Duodenal mucosa (tissue), 2 donors: ENCODE measurements around the gene DDX31.

Experiments
- H3K27ac ChIP-seq: one replicate; pipeline ENCODE4 v1.7.0; 2013; ENCODE audit warnings: low read depth, low read length
- H3K27me3 ChIP-seq, 2 donors: one replicate each; pipeline ENCODE4 v1.7.0; 2013; ENCODE audit warnings: low read length in 2 of 2, control low read depth in 1 of 2; ENCODE audit not compliant: insufficient read depth in 2 of 2, control insufficient read depth in 1 of 2
- H3K36me3 ChIP-seq, 2 donors: one replicate each; pipeline ENCODE4 v1.7.0; 2013; ENCODE audit warnings: low read length in 2 of 2, control low read depth in 1 of 2; ENCODE audit not compliant: insufficient read depth in 2 of 2, control insufficient read depth in 1 of 2
- H3K4me1 ChIP-seq, 2 donors: one replicate each; pipeline ENCODE4 v1.7.0; 2013; ENCODE audit warnings: low read length in 2 of 2, control low read depth in 1 of 2; ENCODE audit not compliant: insufficient read depth in 2 of 2, control insufficient read depth in 1 of 2
- H3K4me3 ChIP-seq, 2 donors: one replicate each; pipeline ENCODE4 v1.7.0; 2013; ENCODE audit warnings: low read length in 2 of 2, low read depth in 1 of 2
- H3K9ac ChIP-seq, 2 donors: one replicate each; pipeline ENCODE4 v1.7.0; 2013; ENCODE audit warnings: low read length in 2 of 2, low read depth in 1 of 2
- H3K9me3 ChIP-seq, 2 donors: one replicate each; pipeline ENCODE4 v1.7.0; 2013; ENCODE audit warnings: low read length in 2 of 2, control low read depth in 1 of 2; ENCODE audit not compliant: control insufficient read depth in 1 of 2

The DDX31 gene

GRCh38 chr9:132547052-132547431 is 122.7 kb downstream of the DDX31 start:
- Histone ChIP-seq H3K36me3 (no peaks in the 10 kb centered on the region), H3K4me1 (no peaks in the 10 kb centered on the region), H3K27me3 (peaks cover 9 to 11% of the 10 kb centered on the region in 2 donors), H3K9ac (no peak overlapping the region), H3K27ac (no peak overlapping the region), H3K9me3 (no peaks in the 10 kb centered on the region), H3K4me3 (no peak overlapping the region)

DNA sequence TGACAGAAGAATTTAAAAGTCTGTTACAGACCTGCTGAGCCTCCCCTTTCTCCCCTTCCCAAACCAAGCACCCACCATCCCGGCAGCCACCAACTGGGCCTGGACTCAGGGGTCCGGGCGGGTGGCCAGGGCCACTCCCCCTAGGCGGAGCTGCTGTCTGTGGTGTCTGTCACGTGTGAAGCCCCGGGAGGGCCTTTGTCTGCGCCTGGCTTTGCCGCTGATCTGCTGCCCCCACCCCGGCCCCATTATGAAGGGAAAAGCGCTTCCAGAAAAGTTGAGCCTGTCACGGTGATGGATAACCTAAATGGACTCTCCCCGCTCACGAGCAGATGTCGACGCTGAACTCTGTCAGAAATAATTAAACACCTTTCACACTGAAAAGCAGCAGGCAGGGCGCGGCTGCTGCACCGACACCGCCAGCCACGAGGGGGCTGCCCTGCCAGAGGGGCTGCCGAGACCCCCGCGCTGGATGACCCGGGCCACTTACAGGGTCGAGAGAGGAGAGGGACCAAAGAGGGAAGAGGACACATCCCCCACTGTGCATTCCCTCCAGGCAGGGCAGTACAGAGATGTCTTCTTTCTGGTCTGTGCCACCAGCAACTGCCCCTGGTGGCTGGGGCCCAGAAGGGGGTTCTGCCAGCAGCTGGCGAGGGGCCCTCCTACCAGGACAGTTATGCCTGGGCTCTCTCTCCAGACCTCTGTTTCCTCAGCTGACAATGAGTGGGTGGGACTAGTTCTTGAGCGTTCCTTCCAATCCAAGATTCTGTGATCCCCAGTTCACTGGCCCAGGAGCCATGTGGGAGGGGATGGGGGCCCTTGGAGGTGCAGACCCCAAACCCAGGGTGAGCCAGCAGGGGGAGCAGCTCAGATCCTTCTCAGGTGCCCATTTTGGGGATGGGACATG is 123.4 kb downstream of the DDX31 start:
- no peak overlapping the region for H3K27ac ChIP-seq
- H3K4me3 ChIP-seq: peak overlapping the region in 1 of 2 donors; percentile 3
- no peak overlapping the region for H3K9ac ChIP-seq
- H3K4me1 ChIP-seq: no peaks in the 10 kb centered on the region
- peaks cover 9 to 11% of the 10 kb centered on the region in 2 donors for H3K27me3 ChIP-seq
- H3K36me3 ChIP-seq: no peaks in the 10 kb centered on the region
- H3K9me3 ChIP-seq: no peaks in the 10 kb centered on the region

DNA sequence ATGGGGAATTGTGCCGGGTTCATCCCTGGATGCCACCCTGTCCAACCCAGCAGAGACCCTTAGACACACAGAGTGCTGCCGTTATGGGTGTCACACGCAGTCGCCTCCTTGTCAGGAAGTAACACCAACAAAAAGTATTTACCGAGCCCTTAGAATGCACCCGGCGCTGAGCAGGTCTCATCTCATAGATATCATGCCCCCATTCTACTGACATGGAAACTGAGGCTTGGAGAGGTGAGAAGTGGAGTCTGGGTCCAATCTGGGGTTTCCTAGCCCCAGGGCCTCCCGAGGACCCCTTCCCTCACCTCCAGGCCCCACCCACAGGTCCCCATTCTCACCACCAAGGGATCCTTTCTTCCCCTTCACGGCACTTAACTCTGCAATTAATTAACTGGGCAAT is 124.2 kb downstream of the DDX31 start:
- no peak overlapping the region for H3K9ac ChIP-seq
- no peaks in the 10 kb centered on the region for H3K36me3 ChIP-seq
- no peak overlapping the region for H3K27ac ChIP-seq
- peaks cover 9 to 11% of the 10 kb centered on the region in 2 donors for H3K27me3 ChIP-seq
- H3K4me1 ChIP-seq: no peaks in the 10 kb centered on the region
- H3K9me3 ChIP-seq: no peaks in the 10 kb centered on the region
- H3K4me3 ChIP-seq: no peak overlapping the region

- peaks cover 9 to 11% of the 10 kb centered on the region in 2 donors for H3K27me3 ChIP-seq
Observed at GRCh38 chr9:132543960-132544359, 125.8 kb downstream of the DDX31 start.

GRCh38 chr9:132543251-132543650 is 126.5 kb downstream of the DDX31 start:
- Histone ChIP-seq H3K27me3 (peaks cover 9 to 11% of the 10 kb centered on the region in 2 donors), H3K4me3 (no peak overlapping the region), H3K27ac (no peak overlapping the region), H3K36me3 (no peaks in the 10 kb centered on the region), H3K9ac (no peak overlapping the region), H3K9me3 (no peaks in the 10 kb centered on the region), H3K4me1 (no peaks in the 10 kb centered on the region)

More at GRCh38 chr9:132543960-132544359, 125.8 kb downstream of the DDX31 start:
- Histone ChIP-seq H3K9ac (no peak overlapping the region), H3K27ac (no peak overlapping the region), H3K9me3 (no peaks in the 10 kb centered on the region), H3K36me3 (no peaks in the 10 kb centered on the region), H3K4me3 (no peak overlapping the region), H3K4me1 (no peaks in the 10 kb centered on the region)
